ENCODE results near the gene CNTN6. TPM values are rescaled to one million over a fixed set of nuclear protein-coding genes. Genes with fewer than 3 reads are reported as not detected.

The CNTN6 gene
- polyA plus RNA-seq, 1 of the 3 experiments (the other 2 are of a cell fraction), result 0.02 TPM

GRCh38 chr3:1082108-1082507 is 10.7 kb upstream of the CNTN6 start:
- H2AFZ ChIP-seq (ENCODE audit: low read depth), result no peak overlapping the region
- 39% methylated on average over 2 of the region's 2 CpGs for WGBS (ENCODE audit: low lambda C conversion rate)
- ChIA-PET POLR2A (no interaction called here), CTCF (interaction anchor here (0.8 to 2.4 kb wide), 11 partner anchors 24 to 1938 kb away, joined by 3 to 9 read pairs (median 3); no protein-coding TSS in a partner anchor)
- no peaks in the 10 kb centered on the region; a peak in 3 of 4 replicates for H3K4me1 ChIP-seq (ENCODE audit: control insufficient read depth in 1 of 2, insufficient read depth in 2 of 2, low read depth in 1 of 2, low read length in 1 of 2)
- no peak overlapping the region for H3K4me2 ChIP-seq
- peaks cover 2% of the 10 kb centered on the region for H3F3A ChIP-seq (replicated peaks; ENCODE audit: insufficient read depth)
- peak overlapping the region in 1 of 2 experiments; percentile 18; a peak in 1 of 4 replicates for H3K4me3 ChIP-seq (ENCODE audit: low read depth in 2 of 2, low read length in 1 of 2)
- peak; percentile 33 for DNase-seq
- no peaks in the 10 kb centered on the region for H4K20me1 ChIP-seq (ENCODE audit: insufficient read depth)
- TF ChIP-seq RXRA (IDR thresholded peaks at IDR 0.05; ENCODE audit: borderline replicate concordance, low read depth) (no peak), RAD21 (IDR thresholded peaks at IDR 0.05; ENCODE audit: low read length) (peak; percentile 84), RFX5 (IDR thresholded peaks at IDR 0.05; ENCODE audit: low read length) (no peak), SMC3 (IDR thresholded peaks at IDR 0.05; ENCODE audit: low read depth, low read length) (peak; percentile 62), RCOR1 (IDR thresholded peaks at IDR 0.05; ENCODE audit: low read length) (no peak), CTCF (IDR thresholded peaks at IDR 0.05) (peak; percentile 67)
- H3K9me3 ChIP-seq, result no peaks in the 10 kb centered on the region
- no peak overlapping the region for H3K9ac ChIP-seq
- no peaks in the 10 kb centered on the region for H3K36me3 ChIP-seq (replicated peaks in 1 of 2; ENCODE audit: control insufficient read depth in 1 of 2, insufficient read depth in 2 of 2, low read length in 1 of 2)
- no peaks in the 10 kb centered on the region for H3K9me2 ChIP-seq
- H3K27ac ChIP-seq (ENCODE audit: low read depth in 2 of 2, low read length in 1 of 2), result no peak overlapping the region; a peak in 1 of 4 replicates
- H3K79me2 ChIP-seq (ENCODE audit: insufficient read depth), result no peaks in the 10 kb centered on the region
- H3K27me3 ChIP-seq (ENCODE audit: insufficient read depth), result no peaks in the 10 kb centered on the region

GRCh38 chr3:1087066-1087560 is 5.7 kb upstream of the CNTN6 start:
- 0 out of 2 replicates have a peak overlapping the region, but pooled peaks have one; percentile 17 for H3K4me2 ChIP-seq
- POLR2A ChIA-PET, result no interaction called here

More at GRCh38 chr3:1087066-1087560, 5.7 kb upstream of the CNTN6 start:
- no peak for DNase-seq
- H3K9ac ChIP-seq, result no peak overlapping the region
- no peaks in the 10 kb centered on the region for H4K20me1 ChIP-seq (ENCODE audit: insufficient read depth)
- H3K79me2 ChIP-seq (ENCODE audit: insufficient read depth), result no peaks in the 10 kb centered on the region
- 9% methylated on average over 3 of the region's 3 CpGs for WGBS (ENCODE audit: low lambda C conversion rate)
- H3F3A ChIP-seq (replicated peaks; ENCODE audit: insufficient read depth), result peaks cover 5% of the 10 kb centered on the region
- H3K9me3 ChIP-seq, result no peaks in the 10 kb centered on the region
- no peak overlapping the region for H2AFZ ChIP-seq (ENCODE audit: low read depth)
- no peaks in the 10 kb centered on the region; a peak in 2 of 4 replicates for H3K4me1 ChIP-seq (ENCODE audit: control insufficient read depth in 1 of 2, insufficient read depth in 2 of 2, low read depth in 1 of 2, low read length in 1 of 2)
- CTCF ChIA-PET, result interaction anchor here (0.6 to 1.4 kb wide), 4 partner anchors 429 to 1928 kb away, joined by 3 to 11 read pairs (median 4); no protein-coding TSS in a partner anchor
- no peaks in the 10 kb centered on the region for H3K36me3 ChIP-seq (replicated peaks in 1 of 2; ENCODE audit: control insufficient read depth in 1 of 2, insufficient read depth in 2 of 2, low read length in 1 of 2)
- no peaks in the 10 kb centered on the region for H3K27me3 ChIP-seq (ENCODE audit: insufficient read depth)
- H3K27ac ChIP-seq (ENCODE audit: low read depth in 2 of 2, low read length in 1 of 2), result peak overlapping the region in 1 of 2 experiments; percentile 41; a peak in 3 of 4 replicates
- no peaks in the 10 kb centered on the region for H3K9me2 ChIP-seq
- TF ChIP-seq FOXM1 (IDR thresholded peaks at IDR 0.05; ENCODE audit: low read depth) (no peak), CTCF (IDR thresholded peaks at IDR 0.05) (peak; percentile 54), RAD21 (IDR thresholded peaks at IDR 0.05; ENCODE audit: low read length) (peak; percentile 84), SMC3 (IDR thresholded peaks at IDR 0.05; ENCODE audit: low read depth, low read length) (peak; percentile 31; the same call in 1 of the 2 replicates)
- TF ChIP-seq, protein P1, sequence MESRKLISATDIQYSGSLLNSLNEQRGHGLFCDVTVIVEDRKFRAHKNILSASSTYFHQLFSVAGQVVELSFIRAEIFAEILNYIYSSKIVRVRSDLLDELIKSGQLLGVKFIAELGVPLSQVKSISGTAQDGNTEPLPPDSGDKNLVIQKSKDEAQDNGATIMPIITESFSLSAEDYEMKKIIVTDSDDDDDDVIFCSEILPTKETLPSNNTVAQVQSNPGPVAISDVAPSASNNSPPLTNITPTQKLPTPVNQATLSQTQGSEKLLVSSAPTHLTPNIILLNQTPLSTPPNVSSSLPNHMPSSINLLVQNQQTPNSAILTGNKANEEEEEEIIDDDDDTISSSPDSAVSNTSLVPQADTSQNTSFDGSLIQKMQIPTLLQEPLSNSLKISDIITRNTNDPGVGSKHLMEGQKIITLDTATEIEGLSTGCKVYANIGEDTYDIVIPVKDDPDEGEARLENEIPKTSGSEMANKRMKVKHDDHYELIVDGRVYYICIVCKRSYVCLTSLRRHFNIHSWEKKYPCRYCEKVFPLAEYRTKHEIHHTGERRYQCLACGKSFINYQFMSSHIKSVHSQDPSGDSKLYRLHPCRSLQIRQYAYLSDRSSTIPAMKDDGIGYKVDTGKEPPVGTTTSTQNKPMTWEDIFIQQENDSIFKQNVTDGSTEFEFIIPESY (IDR thresholded peaks at IDR 0.05; ENCODE audit: borderline replicate concordance, low read depth), result no peak
- no peak overlapping the region for H3K4me3 ChIP-seq (ENCODE audit: low read depth in 2 of 2, low read length in 1 of 2)
